ENCODE results near the gene LEP. TPM values are rescaled to one million over a fixed set of nuclear protein-coding genes. Genes with fewer than 3 reads are reported as not detected.

LEP gene
- total and polyA plus RNA-seq, 2 of the 8 experiments (the other 6 are each of a cell fraction or from before 2014, with no cell fraction given) = not detected

GRCh38 chr7:128303133-128303532 is 62.1 kb downstream of the LEP start:
- peaks cover 9 to 22% (median 16%) of the 10 kb centered on the region in 4 experiments for H3K4me1 ChIP-seq (replicated peaks in 1 of 4; ENCODE audit: control insufficient read depth in 3 of 4, insufficient read depth in 4 of 4, low read length in 3 of 4)
- CTCF ChIA-PET (ENCODE audit: partially characterized antibody) = interaction anchor here (0.5 to 2.2 kb wide), 4 partner anchors 18 to 321 kb away, joined by 3 to 8 read pairs (median 4); no protein-coding TSS in a partner anchor
- no peak overlapping the region for H3K27ac ChIP-seq (ENCODE audit: low read depth, low read length)
- H2BK12ac ChIP-seq (ENCODE audit: low read depth, low read length) = no peak overlapping the region
- H2AK5ac ChIP-seq (ENCODE audit: low read depth, low read length) = no peak overlapping the region
- H3K36me3 ChIP-seq (ENCODE audit: control insufficient read depth in 2 of 4, insufficient read depth in 4 of 4, low read length in 3 of 4) = peaks cover 6 to 37% (median 23%) of the 10 kb centered on the region in 4 experiments
- H4K8ac ChIP-seq (ENCODE audit: extremely low read depth, insufficient read depth, low read length) = no peak overlapping the region
- POLR2A ChIA-PET (ENCODE audit: partially characterized antibody) = interaction anchor here (2.2 to 5.8 kb wide), 2 partner anchors 31 to 36 kb away, joined by 7 to 25 read pairs; no protein-coding TSS in a partner anchor
- H3K9me3 ChIP-seq (ENCODE audit: insufficient read depth in 2 of 2, low read depth in 1 of 2, low read length in 1 of 2) = no peaks in the 10 kb centered on the region
- H3K23ac ChIP-seq (ENCODE audit: insufficient read length) = no peak overlapping the region
- H2BK20ac ChIP-seq (ENCODE audit: low read length) = no peak overlapping the region
- H3K79me1 ChIP-seq (ENCODE audit: low read depth, low read length) = no peaks in the 10 kb centered on the region
- FAIRE-seq (no peak), DNase-seq (ENCODE audit: low read depth in 1 of 2, low spot score in 2 of 2) (no peak)
- no peak overlapping the region for H3K4me2 ChIP-seq (ENCODE audit: insufficient read depth in 1 of 2, low read depth in 2 of 2, low read length in 2 of 2)
- H3K4ac ChIP-seq (replicated peaks; ENCODE audit: insufficient read length, low read depth, low read length) = no peak overlapping the region
- H2BK120ac ChIP-seq (replicated peaks; ENCODE audit: low read depth, low read length) = no peak overlapping the region
- H3K23me2 ChIP-seq (ENCODE audit: low read depth, low read length) = no peaks in the 10 kb centered on the region
- no peaks in the 10 kb centered on the region for H3K79me2 ChIP-seq (ENCODE audit: control insufficient read depth in 1 of 2, insufficient read depth in 2 of 2, low read length in 2 of 2)
- no peak overlapping the region for H4K5ac ChIP-seq (ENCODE audit: insufficient read length, low read depth, low read length)
- H2AFZ ChIP-seq (ENCODE audit: low read length) = no peak overlapping the region
- no peak overlapping the region for H3K56ac ChIP-seq (replicated peaks; ENCODE audit: insufficient read length, low read depth, low read length)
- TF ChIP-seq BACH1 (IDR thresholded peaks at IDR 0.05; ENCODE audit: low read length) (no peak), EP300 (IDR thresholded peaks at IDR 0.05; ENCODE audit: borderline replicate concordance in 1 of 2, low read depth in 2 of 2, low read length in 2 of 2) (no peak), POLR2A (IDR thresholded peaks at IDR 0.05; ENCODE audit: control extremely low read depth in 1 of 2, low read depth in 2 of 2, low read length in 2 of 2) (no peak), TCF12 (IDR thresholded peaks at IDR 0.05; ENCODE audit: low read depth, low read length) (no peak), KDM1A (IDR thresholded peaks at IDR 0.05; ENCODE audit: borderline replicate concordance, low read length) (no peak), NRF1 (IDR thresholded peaks at IDR 0.05; ENCODE audit: low read depth, low read length) (no peak), TAF7 (optimal IDR thresholded peaks at IDR 0.05; ENCODE audit: borderline replicate concordance, low read depth, low read length) (no peak), TAF1 (IDR thresholded peaks at IDR 0.05; ENCODE audit: low read depth, low read length) (no peak), EGR1 (IDR thresholded peaks at IDR 0.05; ENCODE audit: borderline replicate concordance, low read depth, low read length) (no peak), GABPA (IDR thresholded peaks at IDR 0.05; ENCODE audit: borderline replicate concordance, insufficient read depth, low read length) (no peak)
- TF ChIP-seq, protein P1, sequence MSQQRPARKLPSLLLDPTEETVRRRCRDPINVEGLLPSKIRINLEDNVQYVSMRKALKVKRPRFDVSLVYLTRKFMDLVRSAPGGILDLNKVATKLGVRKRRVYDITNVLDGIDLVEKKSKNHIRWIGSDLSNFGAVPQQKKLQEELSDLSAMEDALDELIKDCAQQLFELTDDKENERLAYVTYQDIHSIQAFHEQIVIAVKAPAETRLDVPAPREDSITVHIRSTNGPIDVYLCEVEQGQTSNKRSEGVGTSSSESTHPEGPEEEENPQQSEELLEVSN (IDR thresholded peaks at IDR 0.05) = no peak
- peaks cover 0 to 2% of the 10 kb centered on the region in 2 experiments for H4K20me1 ChIP-seq (replicated peaks in 1 of 2; ENCODE audit: control insufficient read depth in 1 of 2, insufficient read depth in 2 of 2, low read length in 2 of 2)
- WGBS, 2 experiments (ENCODE audit: extremely low coverage in 1 of 2, insufficient coverage in 1 of 2, insufficient read length in 1 of 2, insufficient replicate concordance in 2 of 2, low coverage in 1 of 2, low lambda C conversion rate in 2 of 2, missing lambda C conversion rate in 1 of 2) = 90% methylated on average over 2 of the region's 2 CpGs; no CpG with 5 or more reads in 1 of the 2 experiments
- no peak overlapping the region for H4K91ac ChIP-seq (replicated peaks; ENCODE audit: insufficient read length, low read length)
- no peak overlapping the region for H2BK15ac ChIP-seq (ENCODE audit: low read length)
- no peak overlapping the region for H3K14ac ChIP-seq (ENCODE audit: insufficient read length)
- no peak overlapping the region for H3K4me3 ChIP-seq (ENCODE audit: extremely low read depth in 1 of 4, insufficient read depth in 2 of 4, low read depth in 3 of 4, low read length in 4 of 4)
- H3K9ac ChIP-seq (replicated peaks in 1 of 4; ENCODE audit: extremely low read depth in 1 of 4, low read depth in 3 of 4, low read length in 3 of 4) = no peak overlapping the region
- no peaks in the 10 kb centered on the region for H3K27me3 ChIP-seq (replicated peaks in 1 of 4; ENCODE audit: control insufficient read depth in 3 of 4, extremely low read depth in 1 of 4, insufficient read depth in 3 of 4, low read length in 3 of 4)
- no peak overlapping the region for H2BK5ac ChIP-seq (ENCODE audit: low read depth, low read length)
- no peak overlapping the region for H3K18ac ChIP-seq (ENCODE audit: extremely low read depth, low read length)
